CD14-positive monocyte (primary cell): Measurements from ENCODE around the gene MRPL48. TPM values are rescaled to one million over a fixed set of nuclear protein-coding genes. Genes with fewer than 3 reads are reported as not detected.
A peak's percentile ranks its signal among the peaks of the same experiment; 100 is the strongest.

Experiments
- DNase-seq, 3 donors: peaks; one replicate each; pipeline ENCODE4 v3.0.0-alpha.2; 2011 to 2022
- H2AFZ ChIP-seq: 2 replicates; pipeline ENCODE4 v1.6.0; 2012; ENCODE audit warnings: mild to moderate bottlenecking, low read depth, low read length, inconsistent platforms; ENCODE audit not compliant: insufficient read depth, poor library complexity, severe bottlenecking
- H3K27ac ChIP-seq, 2 donors: 1 replicate in 1 of 2; 2 replicates in 1 of 2; pipeline ENCODE4 v1.5.1; 2012 to 2013; ENCODE audit warnings: low read length in 2 of 2, control low read depth in 1 of 2, inconsistent platforms in 1 of 2, low read depth in 1 of 2, mild to moderate bottlenecking in 1 of 2
- H3K27me3 ChIP-seq, 2 donors: one replicate each; pipeline versions ENCODE4 v1.6.0 to v1.6.1; 2011 to 2013; ENCODE audit warnings: low read length in 2 of 2; ENCODE audit not compliant: control insufficient read depth in 2 of 2, insufficient read depth in 2 of 2
- H3K36me3 ChIP-seq, 2 donors: replicated peaks in 1 of 2; 1 replicate in 1 of 2; 2 replicates in 1 of 2; pipeline versions ENCODE4 v1.5.1 to v1.6.1; 2012 to 2013; ENCODE audit warnings: low read length in 2 of 2, control low read depth in 1 of 2, inconsistent platforms in 1 of 2, mild to moderate bottlenecking in 1 of 2; ENCODE audit not compliant: insufficient read depth in 2 of 2, control insufficient read depth in 1 of 2
- H3K4me1 ChIP-seq, 2 donors: 1 replicate in 1 of 2; 2 replicates in 1 of 2; pipeline versions ENCODE4 v1.5.1 to v1.6.1; 2012 to 2013; ENCODE audit warnings: low read length in 2 of 2, control low read depth in 1 of 2, inconsistent platforms in 1 of 2, mild to moderate bottlenecking in 1 of 2, moderate library complexity in 1 of 2; ENCODE audit not compliant: insufficient read depth in 2 of 2, control insufficient read depth in 1 of 2
- H3K4me2 ChIP-seq: replicated peaks from 2 replicates; pipeline ENCODE3; 2012; ENCODE audit warnings: low read length, moderate library complexity, mild to moderate bottlenecking; ENCODE audit not compliant: poor library complexity, severe bottlenecking; ENCODE audit errors: extremely low read depth
- H3K4me3 ChIP-seq, 3 experiments: fragments of 200-600 bp in 1 of 3; sonication (generic) in 1 of 3; replicated peaks in 1 of 3; 1 replicate in 2 of 3; 2 replicates in 1 of 3; pipeline ENCODE4 v1.5.1; 2011 to 2013; ENCODE audit warnings: low read length in 3 of 3, mild to moderate bottlenecking in 3 of 3, control low read depth in 2 of 3, low read depth in 2 of 3, inconsistent platforms in 1 of 3, moderate library complexity in 1 of 3
- H3K79me2 ChIP-seq: 2 replicates; pipeline ENCODE4 v1.6.0; 2012; ENCODE audit warnings: mild to moderate bottlenecking, control low read depth, inconsistent platforms, low read length, moderate library complexity; ENCODE audit not compliant: insufficient read depth
- H3K9ac ChIP-seq: 2 replicates; pipeline ENCODE4 v1.6.0; 2017; ENCODE audit warnings: low read length, mild to moderate bottlenecking; ENCODE audit not compliant: insufficient read depth, poor library complexity, severe bottlenecking
- H3K9me3 ChIP-seq, 2 donors: replicated peaks in 1 of 2; 1 replicate in 1 of 2; 2 replicates in 1 of 2; pipeline versions ENCODE4 v1.5.1 to v1.6.1; 2012 to 2013; ENCODE audit warnings: low read length in 2 of 2, control low read depth in 1 of 2; ENCODE audit not compliant: control insufficient read depth in 1 of 2, insufficient read depth in 1 of 2
- H4K20me1 ChIP-seq: 2 replicates; pipeline ENCODE4 v1.6.0; 2012; ENCODE audit warnings: mild to moderate bottlenecking, low read length, control low read depth, moderate library complexity; ENCODE audit not compliant: insufficient read depth
- H3K27ac Mint-ChIP-seq, 7 donors: one replicate each; pipeline ENCODE4 v1.8.0; 2020; ENCODE audit warnings: mild to moderate bottlenecking in 7 of 7, mixed read lengths in 7 of 7, moderate library complexity in 6 of 7, inconsistent platforms in 2 of 7
- H3K27me3 Mint-ChIP-seq, 3 donors: one replicate each; pipeline ENCODE4 v1.8.0; 2021 to 2022; ENCODE audit warnings: low read depth in 3 of 3, mild to moderate bottlenecking in 3 of 3, mixed read lengths in 3 of 3, moderate library complexity in 3 of 3, inconsistent platforms in 1 of 3
- H3K36me3 Mint-ChIP-seq, 2 donors: one replicate each; pipeline ENCODE4 v1.8.0; 2020; ENCODE audit warnings: mixed read lengths in 2 of 2, inconsistent platforms in 1 of 2, mild to moderate bottlenecking in 1 of 2
- H3K4me1 Mint-ChIP-seq: one replicate; pipeline ENCODE4 v1.8.0; 2020; ENCODE audit warnings: mild to moderate bottlenecking, mixed read lengths
- H3K4me3 Mint-ChIP-seq, 2 donors: one replicate each; pipeline ENCODE4 v1.8.0; 2020; ENCODE audit warnings: mild to moderate bottlenecking in 2 of 2, mixed read lengths in 2 of 2, moderate library complexity in 1 of 2
- H3K9me3 Mint-ChIP-seq, 7 donors: one replicate each; pipeline ENCODE4 v1.8.0; 2020 to 2022; ENCODE audit warnings: mixed read lengths in 7 of 7, mild to moderate bottlenecking in 6 of 7, moderate library complexity in 6 of 7, inconsistent platforms in 2 of 7
- WGBS: methylation state at CpG from one replicate; pipeline ENCODE4 v1.1.5; 2013; ENCODE audit warnings: missing lambda C conversion rate; ENCODE audit not compliant: insufficient coverage; 5-methylcytosine and 5-hydroxymethylcytosine counted together
- intact Hi-C, 2 donors: fragments of 100-400 bp; cut with micrococcal nuclease; formaldehyde crosslinking; loops; one replicate each; pipeline versions ENCODE4 v1.15.0 to v1.15.1; 2023
- polyA plus RNA-seq, 3 donors: library from polyadenylated mRNA; depleted of rRNA in 1 of 3; unstranded in 2 of 3; stranded (reverse) in 1 of 3; fragments of 300-500 nt in 2 of 3; fragments of >200 nt in 1 of 3; fragmentation: Illumina TruSeq in 2 of 3; gene quantifications; 1 replicate in 2 of 3; 2 replicates in 1 of 3; pipeline ENCODE4 v1.2.3, GENCODE V29; 2012 to 2021
- TF ChIP-seq, protein P1 (sequence below): fragments of 200-600 bp; IDR thresholded peaks from one replicate; pipeline ENCODE4 v1.8.0; 2022; ENCODE audit warnings: antibody characterized with exemption, mild to moderate bottlenecking

The MRPL48 gene
- polyA plus RNA-seq, 3 donors = 17.8 to 43.1 (median 42.9) TPM

DNA sequence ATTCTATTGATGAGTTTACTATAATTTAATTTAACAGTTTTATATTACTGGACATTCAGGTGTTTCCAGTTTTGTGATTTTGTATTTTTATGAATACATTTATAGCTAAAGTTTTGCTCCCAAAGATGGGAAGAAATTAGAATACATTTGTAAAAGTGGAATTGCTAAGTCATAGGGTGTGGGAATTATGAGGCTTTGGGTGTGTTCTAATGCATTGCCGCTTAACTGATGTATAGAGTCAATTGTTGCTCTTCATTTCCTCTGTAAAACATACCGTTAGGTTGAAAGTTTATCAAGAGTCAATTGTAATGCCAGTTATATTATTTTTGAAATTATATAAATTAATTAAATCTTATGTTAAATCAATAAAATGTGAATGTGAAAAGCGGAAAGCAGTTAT lies 105.4 kb downstream of the MRPL48 start:
- H3K27ac Mint-ChIP-seq = no peak overlapping the region
- no peaks in the 10 kb centered on the region for H3K9me3 ChIP-seq
- no peaks in the 10 kb centered on the region for H3K79me2 ChIP-seq
- no peak overlapping the region for H3K4me3 Mint-ChIP-seq
- TF ChIP-seq, protein P1, sequence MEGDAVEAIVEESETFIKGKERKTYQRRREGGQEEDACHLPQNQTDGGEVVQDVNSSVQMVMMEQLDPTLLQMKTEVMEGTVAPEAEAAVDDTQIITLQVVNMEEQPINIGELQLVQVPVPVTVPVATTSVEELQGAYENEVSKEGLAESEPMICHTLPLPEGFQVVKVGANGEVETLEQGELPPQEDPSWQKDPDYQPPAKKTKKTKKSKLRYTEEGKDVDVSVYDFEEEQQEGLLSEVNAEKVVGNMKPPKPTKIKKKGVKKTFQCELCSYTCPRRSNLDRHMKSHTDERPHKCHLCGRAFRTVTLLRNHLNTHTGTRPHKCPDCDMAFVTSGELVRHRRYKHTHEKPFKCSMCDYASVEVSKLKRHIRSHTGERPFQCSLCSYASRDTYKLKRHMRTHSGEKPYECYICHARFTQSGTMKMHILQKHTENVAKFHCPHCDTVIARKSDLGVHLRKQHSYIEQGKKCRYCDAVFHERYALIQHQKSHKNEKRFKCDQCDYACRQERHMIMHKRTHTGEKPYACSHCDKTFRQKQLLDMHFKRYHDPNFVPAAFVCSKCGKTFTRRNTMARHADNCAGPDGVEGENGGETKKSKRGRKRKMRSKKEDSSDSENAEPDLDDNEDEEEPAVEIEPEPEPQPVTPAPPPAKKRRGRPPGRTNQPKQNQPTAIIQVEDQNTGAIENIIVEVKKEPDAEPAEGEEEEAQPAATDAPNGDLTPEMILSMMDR = no peak
- no peaks in the 10 kb centered on the region for H3K27me3 ChIP-seq
- H3K9ac ChIP-seq = no peak overlapping the region
- peaks cover 27 to 45% of the 10 kb centered on the region in 2 donors for H3K36me3 Mint-ChIP-seq
- intact Hi-C loops = no loop called here
- peaks cover 0 to 1% (median 0%) of the 10 kb centered on the region in 7 donors for H3K9me3 Mint-ChIP-seq
- peaks cover 0 to 1% (median 0%) of the 10 kb centered on the region in 3 donors for H3K27me3 Mint-ChIP-seq
- peaks cover 42 to 60% of the 10 kb centered on the region in 2 donors for H3K36me3 ChIP-seq
- H4K20me1 ChIP-seq = no peaks in the 10 kb centered on the region
- H3K4me1 Mint-ChIP-seq = no peaks in the 10 kb centered on the region
- no peak overlapping the region for H3K27ac ChIP-seq
- H3K4me2 ChIP-seq = no peak overlapping the region
- H3K4me1 ChIP-seq = no peaks in the 10 kb centered on the region
- H2AFZ ChIP-seq = no peak overlapping the region
- WGBS = 100% methylated on average over 1 of the region's 3 CpGs
- H3K4me3 ChIP-seq = no peak overlapping the region
- no peak for DNase-seq

DNA sequence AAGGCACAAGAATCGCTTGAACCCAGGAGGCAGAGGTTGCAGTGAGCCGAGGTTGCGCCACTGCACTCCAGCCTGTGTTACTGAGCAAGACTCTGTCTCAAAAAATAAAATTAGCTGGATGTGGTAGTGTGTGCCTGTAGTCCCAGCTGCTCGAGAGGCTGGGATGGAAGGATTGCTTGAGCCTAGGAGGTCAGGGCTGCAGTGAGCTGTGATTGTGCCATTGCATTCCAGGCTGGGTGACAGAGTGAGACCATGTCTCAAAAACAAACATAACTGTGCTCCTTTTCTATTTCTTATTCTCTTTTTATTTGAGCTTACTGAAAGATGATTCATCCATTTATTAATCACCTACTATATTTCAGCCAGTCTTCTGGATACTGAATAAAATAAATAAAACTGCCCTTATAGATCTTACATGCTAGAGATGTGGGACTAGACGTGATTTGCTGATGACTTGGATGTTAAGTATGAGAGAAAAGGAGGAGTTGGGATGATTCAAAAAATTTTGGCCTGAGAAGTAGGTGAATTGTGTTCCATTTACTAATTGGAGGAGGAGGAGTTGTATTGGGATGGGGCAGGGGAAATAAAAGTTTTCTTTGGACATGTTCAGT lies 107.2 kb downstream of the MRPL48 start:
- H3K9me3 ChIP-seq = no peaks in the 10 kb centered on the region
- peaks cover 0 to 1% (median 0%) of the 10 kb centered on the region in 7 donors for H3K9me3 Mint-ChIP-seq
- H3K4me2 ChIP-seq = no peak overlapping the region
- TF ChIP-seq, protein P1 = no peak
- no peaks in the 10 kb centered on the region for H3K27me3 ChIP-seq
- H3K9ac ChIP-seq = no peak overlapping the region
- peaks cover 22 to 47% of the 10 kb centered on the region in 2 donors for H3K36me3 Mint-ChIP-seq
- DNase-seq = no peak
- H4K20me1 ChIP-seq = no peaks in the 10 kb centered on the region
- no peaks in the 10 kb centered on the region for H3K4me1 ChIP-seq
- 96% methylated on average over 3 of the region's 5 CpGs for WGBS
- no peak overlapping the region for H3K4me3 Mint-ChIP-seq
- H3K79me2 ChIP-seq = no peaks in the 10 kb centered on the region
- intact Hi-C loops = no loop called here
- H3K27ac Mint-ChIP-seq = peak overlapping the region in 1 of 7 donors; percentile 34
- H3K27ac ChIP-seq = no peak overlapping the region
- peaks cover 37 to 55% of the 10 kb centered on the region in 2 donors for H3K36me3 ChIP-seq
- H3K27me3 Mint-ChIP-seq = peaks cover 0 to 1% (median 0%) of the 10 kb centered on the region in 3 donors
- H3K4me3 ChIP-seq = no peak overlapping the region
- H2AFZ ChIP-seq = no peak overlapping the region
- no peaks in the 10 kb centered on the region for H3K4me1 Mint-ChIP-seq
